Thymus (tissue), 11 donors: ENCODE results near the gene CYP27C1. TPM values are rescaled to one million over a fixed set of nuclear protein-coding genes. Genes with fewer than 3 reads are reported as not detected.

ENCODE experiments used
- DNase-seq, 9 donors: peaks; one replicate each; pipeline ENCODE4 v3.0.0-alpha.2; 2013; ENCODE audit warnings: low spot score in 9 of 9, low read depth in 6 of 9, missing footprints in 1 of 9
- H3K27ac ChIP-seq, 2 donors: one replicate each; pipeline ENCODE4 v1.5.1; 2013; ENCODE audit warnings: control low read depth in 1 of 2, low read depth in 1 of 2, low read length in 1 of 2, mild to moderate bottlenecking in 1 of 2, moderate library complexity in 1 of 2
- H3K27me3 ChIP-seq, 2 donors: one replicate each; pipeline ENCODE4 v1.5.1; 2013; ENCODE audit warnings: low read length in 1 of 2; ENCODE audit not compliant: control insufficient read depth in 2 of 2, insufficient read depth in 1 of 2
- H3K36me3 ChIP-seq, 2 donors: one replicate each; pipeline ENCODE4 v1.5.1; 2013; ENCODE audit warnings: low read length in 1 of 2, mild to moderate bottlenecking in 1 of 2, moderate library complexity in 1 of 2; ENCODE audit not compliant: control insufficient read depth in 2 of 2, insufficient read depth in 2 of 2
- H3K4me1 ChIP-seq, 2 donors: one replicate each; pipeline ENCODE4 v1.5.1; 2013; ENCODE audit warnings: low read length in 2 of 2; ENCODE audit not compliant: control insufficient read depth in 2 of 2, insufficient read depth in 2 of 2
- H3K4me3 ChIP-seq, 2 donors: one replicate each; pipeline ENCODE4 v1.5.1; 2013; ENCODE audit warnings: low read length in 2 of 2, control low read depth in 1 of 2, mild to moderate bottlenecking in 1 of 2
- H3K9me3 ChIP-seq, 2 donors: one replicate each; pipeline ENCODE4 v1.5.1; 2013; ENCODE audit warnings: low read length in 1 of 2, mild to moderate bottlenecking in 1 of 2; ENCODE audit not compliant: control insufficient read depth in 2 of 2, insufficient read depth in 1 of 2
- WGBS: extraction: QIAGEN DNeasy Blood & Tissue Kit; methylation state at CpG from one replicate; pipeline ENCODE4 v1.1.7; 2013; 5-methylcytosine and 5-hydroxymethylcytosine counted together
- polyA plus RNA-seq: library from polyadenylated mRNA; stranded (reverse); fragments of 200-250 nt; gene quantifications from one replicate; pipeline ENCODE4 v1.2.3, GENCODE V29; 2013
- total RNA-seq: library from RNA; stranded (reverse); fragments of 120-200 nt; gene quantifications from one replicate; pipeline ENCODE4 v1.2.4, GENCODE V29; 2013
- donor health status: healthy.

The CYP27C1 gene
- total and polyA plus RNA-seq, 2 donors, result 0.05 TPM

- WGBS, result 92% methylated on average over 31 of the region's 31 CpGs
- Histone ChIP-seq H3K4me3 (no peak overlapping the region), H3K4me1 (peaks cover 0 to 6% of the 10 kb centered on the region in 2 donors), H3K27me3 (no peaks in the 10 kb centered on the region), H3K27ac (peak overlapping the region; percentile 18 to 37), H3K36me3 (no peaks in the 10 kb centered on the region), H3K9me3 (peaks cover 0 to 9% of the 10 kb centered on the region in 2 donors)
- DNase-seq, result no peak
These were observed 43.5 kb downstream of the CYP27C1 start for GRCh38 chr2:127176371-127177311.

DNA sequence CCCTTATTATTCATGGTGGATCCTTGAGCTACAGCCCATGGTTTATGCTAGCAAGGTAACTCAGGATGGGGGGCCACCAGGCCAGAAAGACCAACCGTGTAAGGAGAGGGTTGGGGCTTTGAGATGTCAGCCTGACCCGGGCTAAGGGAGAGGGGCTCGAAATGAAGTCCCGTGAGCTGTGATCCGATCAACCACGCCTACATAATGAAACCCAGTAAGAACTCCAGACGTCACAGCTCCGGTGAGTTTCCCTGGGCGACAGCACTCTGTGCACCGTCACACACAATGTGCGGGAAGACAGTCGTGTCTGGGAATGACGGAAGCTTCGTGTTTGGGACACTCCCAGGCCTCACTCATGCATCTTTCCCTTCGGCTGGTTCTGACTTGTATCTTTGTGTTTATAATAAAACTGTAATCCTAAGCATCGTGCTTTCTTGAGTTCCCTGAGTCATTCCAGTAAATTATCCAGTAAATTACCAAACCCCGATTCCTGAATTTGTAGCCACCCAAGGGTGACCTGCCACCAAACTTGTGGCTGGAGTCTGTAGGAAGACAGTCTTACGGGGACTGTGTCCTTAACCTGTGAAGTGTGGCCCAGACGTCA, 44.2 kb downstream of the CYP27C1 start:
- DNase-seq, result no peak
- no peaks in the 10 kb centered on the region for H3K27me3 ChIP-seq

GRCh38 chr2:127175041-127175721, 44.9 kb downstream of the CYP27C1 start:
- no peak for DNase-seq
- Histone ChIP-seq H3K9me3 (peaks cover 0 to 9% of the 10 kb centered on the region in 2 donors), H3K36me3 (no peaks in the 10 kb centered on the region), H3K27ac (peak overlapping the region; percentile 63 to 65), H3K27me3 (no peaks in the 10 kb centered on the region), H3K4me1 (peaks cover 0 to 6% of the 10 kb centered on the region in 2 donors), H3K4me3 (no peak overlapping the region)
- WGBS, result 91% methylated on average over 13 of the region's 13 CpGs

More for the DNA sequence above, 44.2 kb downstream of the CYP27C1 start:
- Histone ChIP-seq H3K36me3 (no peaks in the 10 kb centered on the region), H3K9me3 (peaks cover 0 to 9% of the 10 kb centered on the region in 2 donors), H3K4me3 (no peak overlapping the region), H3K27ac (peak overlapping the region; percentile 63 to 65), H3K4me1 (peaks cover 0 to 6% of the 10 kb centered on the region in 2 donors)
- 94% methylated on average over 19 of the region's 19 CpGs for WGBS

- H3K27ac ChIP-seq, result no peak overlapping the region
- H3K36me3 ChIP-seq, result no peaks in the 10 kb centered on the region
- WGBS, result 97% methylated on average over 6 of the region's 6 CpGs
- H3K4me1 ChIP-seq, result peaks cover 0 to 6% of the 10 kb centered on the region in 2 donors
- no peaks in the 10 kb centered on the region for H3K27me3 ChIP-seq
- DNase-seq, result no peak
- no peak overlapping the region for H3K4me3 ChIP-seq
- peaks cover 0 to 8% of the 10 kb centered on the region in 2 donors for H3K9me3 ChIP-seq
These were observed 45.5 kb downstream of the CYP27C1 start for GRCh38 chr2:127174640-127175039.

DNA sequence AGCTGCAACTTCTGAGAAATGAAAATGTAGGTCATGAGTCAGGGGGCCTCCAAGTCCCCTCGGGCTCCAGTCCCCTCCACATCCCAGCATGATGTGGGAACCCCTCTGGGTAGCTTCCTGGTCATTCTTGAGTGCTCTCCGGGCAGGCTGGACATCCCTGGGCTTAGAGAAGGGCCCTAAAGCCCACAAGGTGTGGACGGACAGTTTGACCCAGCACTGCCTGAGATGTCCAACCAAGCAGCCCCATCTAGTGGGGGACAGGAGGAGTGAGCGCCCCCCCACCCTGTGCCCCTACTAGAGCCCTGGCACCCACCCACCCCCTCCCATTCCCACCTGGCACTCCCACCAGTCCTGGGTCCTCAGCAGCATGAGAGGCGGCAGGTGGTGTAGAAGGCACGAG, 46.0 kb downstream of the CYP27C1 start:
- no peak for DNase-seq
- 95% methylated on average over 6 of the region's 6 CpGs for WGBS
- peaks cover 0 to 6% of the 10 kb centered on the region in 2 donors for H3K4me1 ChIP-seq
- H3K36me3 ChIP-seq, result no peaks in the 10 kb centered on the region
- H3K4me3 ChIP-seq, result no peak overlapping the region
- H3K27ac ChIP-seq, result no peak overlapping the region
- no peaks in the 10 kb centered on the region for H3K27me3 ChIP-seq
- H3K9me3 ChIP-seq, result peaks cover 0 to 3% of the 10 kb centered on the region in 2 donors

DNA sequence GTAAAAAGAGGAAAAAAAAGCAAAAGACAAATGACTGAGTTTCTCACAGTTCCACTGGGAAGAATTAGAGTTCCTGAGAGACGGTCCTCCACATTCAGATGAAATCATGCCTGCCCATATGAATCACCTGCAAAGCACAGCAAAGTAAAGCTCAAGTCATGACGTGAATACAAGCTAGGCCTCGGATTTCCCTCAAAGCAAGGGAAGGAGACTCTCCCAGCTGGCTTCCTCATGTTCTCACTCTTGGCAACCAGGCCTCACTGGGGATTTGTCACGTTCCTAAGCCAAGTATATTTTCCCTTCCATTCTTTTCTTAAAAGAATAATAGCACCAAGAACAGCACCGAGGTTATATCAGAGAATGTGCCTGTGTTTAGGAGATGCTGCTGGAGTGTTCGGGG, 47.0 kb downstream of the CYP27C1 start:
- H3K4me1 ChIP-seq, result peaks cover 0 to 6% of the 10 kb centered on the region in 2 donors
- DNase-seq, result no peak

GRCh38 chr2:127172306-127172705, 47.8 kb downstream of the CYP27C1 start:
- Histone ChIP-seq H3K27ac (no peak overlapping the region), H3K27me3 (no peaks in the 10 kb centered on the region), H3K4me3 (no peak overlapping the region), H3K9me3 (no peaks in the 10 kb centered on the region), H3K4me1 (peaks cover 0 to 6% of the 10 kb centered on the region in 2 donors), H3K36me3 (no peaks in the 10 kb centered on the region)
- WGBS, result 96% methylated on average over 6 of the region's 6 CpGs
- DNase-seq, result no peak

More for the DNA sequence above, 47.0 kb downstream of the CYP27C1 start:
- no peaks in the 10 kb centered on the region for H3K9me3 ChIP-seq
- no peaks in the 10 kb centered on the region for H3K27me3 ChIP-seq
- 94% methylated on average over 6 of the region's 6 CpGs for WGBS
- H3K27ac ChIP-seq, result no peak overlapping the region
- no peaks in the 10 kb centered on the region for H3K36me3 ChIP-seq
- H3K4me3 ChIP-seq, result no peak overlapping the region

GRCh38 chr2:127170452-127171197, 49.5 kb downstream of the CYP27C1 start:
- Histone ChIP-seq H3K27me3 (no peaks in the 10 kb centered on the region), H3K4me3 (no peak overlapping the region), H3K4me1 (peaks cover 0 to 8% of the 10 kb centered on the region in 2 donors), H3K36me3 (no peaks in the 10 kb centered on the region), H3K9me3 (no peaks in the 10 kb centered on the region), H3K27ac (no peak overlapping the region)
- 95% methylated on average over 10 of the region's 10 CpGs for WGBS
- no peak for DNase-seq
